ENCODE data around the gene CCK.

DNA sequence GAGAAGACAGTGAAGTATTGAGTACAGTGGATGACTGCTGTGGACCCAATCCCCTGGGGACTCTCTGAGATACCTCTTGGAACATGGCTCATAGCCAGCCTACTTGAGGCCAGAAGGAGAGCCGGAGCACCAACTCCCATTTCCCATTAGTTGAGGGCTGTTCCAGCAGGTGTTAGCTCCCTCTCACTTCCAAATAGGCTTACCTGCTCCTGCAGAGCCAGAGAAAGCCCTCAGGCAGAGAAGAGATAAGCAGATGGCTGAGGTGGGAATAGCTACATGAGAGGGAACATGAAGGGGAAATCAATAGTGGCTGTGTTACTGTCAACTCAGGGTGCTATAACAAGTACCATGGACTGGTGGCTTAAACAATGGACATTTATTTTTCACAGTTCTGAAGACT, 4.6 kb upstream of the CCK start:
- TF ChIP-seq, protein P1, sequence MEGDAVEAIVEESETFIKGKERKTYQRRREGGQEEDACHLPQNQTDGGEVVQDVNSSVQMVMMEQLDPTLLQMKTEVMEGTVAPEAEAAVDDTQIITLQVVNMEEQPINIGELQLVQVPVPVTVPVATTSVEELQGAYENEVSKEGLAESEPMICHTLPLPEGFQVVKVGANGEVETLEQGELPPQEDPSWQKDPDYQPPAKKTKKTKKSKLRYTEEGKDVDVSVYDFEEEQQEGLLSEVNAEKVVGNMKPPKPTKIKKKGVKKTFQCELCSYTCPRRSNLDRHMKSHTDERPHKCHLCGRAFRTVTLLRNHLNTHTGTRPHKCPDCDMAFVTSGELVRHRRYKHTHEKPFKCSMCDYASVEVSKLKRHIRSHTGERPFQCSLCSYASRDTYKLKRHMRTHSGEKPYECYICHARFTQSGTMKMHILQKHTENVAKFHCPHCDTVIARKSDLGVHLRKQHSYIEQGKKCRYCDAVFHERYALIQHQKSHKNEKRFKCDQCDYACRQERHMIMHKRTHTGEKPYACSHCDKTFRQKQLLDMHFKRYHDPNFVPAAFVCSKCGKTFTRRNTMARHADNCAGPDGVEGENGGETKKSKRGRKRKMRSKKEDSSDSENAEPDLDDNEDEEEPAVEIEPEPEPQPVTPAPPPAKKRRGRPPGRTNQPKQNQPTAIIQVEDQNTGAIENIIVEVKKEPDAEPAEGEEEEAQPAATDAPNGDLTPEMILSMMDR (IDR thresholded peaks at IDR 0.05; ENCODE audit: low read depth, low read length, missing input control) = no peak
- TF ChIP-seq GABPA (IDR thresholded peaks at IDR 0.05 in 1 of 2, conservative IDR thresholded peaks at IDR 0.05 in 1 of 2) (no peak), TAF1 (conservative IDR thresholded peaks at IDR 0.05) (no peak), SP1 (IDR thresholded peaks at IDR 0.05) (no peak), HNF4A (conservative IDR thresholded peaks at IDR 0.05) (no peak), RAD21 (IDR thresholded peaks at IDR 0.05) (no peak), JUND (IDR thresholded peaks at IDR 0.05) (no peak)
- TF ChIP-seq, protein P2, sequence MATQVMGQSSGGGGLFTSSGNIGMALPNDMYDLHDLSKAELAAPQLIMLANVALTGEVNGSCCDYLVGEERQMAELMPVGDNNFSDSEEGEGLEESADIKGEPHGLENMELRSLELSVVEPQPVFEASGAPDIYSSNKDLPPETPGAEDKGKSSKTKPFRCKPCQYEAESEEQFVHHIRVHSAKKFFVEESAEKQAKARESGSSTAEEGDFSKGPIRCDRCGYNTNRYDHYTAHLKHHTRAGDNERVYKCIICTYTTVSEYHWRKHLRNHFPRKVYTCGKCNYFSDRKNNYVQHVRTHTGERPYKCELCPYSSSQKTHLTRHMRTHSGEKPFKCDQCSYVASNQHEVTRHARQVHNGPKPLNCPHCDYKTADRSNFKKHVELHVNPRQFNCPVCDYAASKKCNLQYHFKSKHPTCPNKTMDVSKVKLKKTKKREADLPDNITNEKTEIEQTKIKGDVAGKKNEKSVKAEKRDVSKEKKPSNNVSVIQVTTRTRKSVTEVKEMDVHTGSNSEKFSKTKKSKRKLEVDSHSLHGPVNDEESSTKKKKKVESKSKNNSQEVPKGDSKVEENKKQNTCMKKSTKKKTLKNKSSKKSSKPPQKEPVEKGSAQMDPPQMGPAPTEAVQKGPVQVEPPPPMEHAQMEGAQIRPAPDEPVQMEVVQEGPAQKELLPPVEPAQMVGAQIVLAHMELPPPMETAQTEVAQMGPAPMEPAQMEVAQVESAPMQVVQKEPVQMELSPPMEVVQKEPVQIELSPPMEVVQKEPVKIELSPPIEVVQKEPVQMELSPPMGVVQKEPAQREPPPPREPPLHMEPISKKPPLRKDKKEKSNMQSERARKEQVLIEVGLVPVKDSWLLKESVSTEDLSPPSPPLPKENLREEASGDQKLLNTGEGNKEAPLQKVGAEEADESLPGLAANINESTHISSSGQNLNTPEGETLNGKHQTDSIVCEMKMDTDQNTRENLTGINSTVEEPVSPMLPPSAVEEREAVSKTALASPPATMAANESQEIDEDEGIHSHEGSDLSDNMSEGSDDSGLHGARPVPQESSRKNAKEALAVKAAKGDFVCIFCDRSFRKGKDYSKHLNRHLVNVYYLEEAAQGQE (IDR thresholded peaks at IDR 0.05) = no peak
- TF ChIP-seq, protein P3, sequence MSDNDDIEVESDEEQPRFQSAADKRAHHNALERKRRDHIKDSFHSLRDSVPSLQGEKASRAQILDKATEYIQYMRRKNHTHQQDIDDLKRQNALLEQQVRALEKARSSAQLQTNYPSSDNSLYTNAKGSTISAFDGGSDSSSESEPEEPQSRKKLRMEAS (IDR thresholded peaks at IDR 0.05) = no peak
- TF ChIP-seq, protein P4, sequence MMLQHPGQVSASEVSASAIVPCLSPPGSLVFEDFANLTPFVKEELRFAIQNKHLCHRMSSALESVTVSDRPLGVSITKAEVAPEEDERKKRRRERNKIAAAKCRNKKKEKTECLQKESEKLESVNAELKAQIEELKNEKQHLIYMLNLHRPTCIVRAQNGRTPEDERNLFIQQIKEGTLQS (IDR thresholded peaks at IDR 0.05) = no peak
